H1 (cell line): Measurements from ENCODE around the gene P3R3URF. TPM values are rescaled to one million over a fixed set of nuclear protein-coding genes. Genes with fewer than 3 reads are reported as not detected.

Experiments used
- CTCF ChIA-PET: fragments of 300-600 bp; sonication (Branson Sonifier 250); formaldehyde crosslinking; loops from one replicate; lab custom pipeline; 2021; ENCODE audit not compliant: partially characterized antibody; lab: Charles Lee
- POLR2A ChIA-PET: fragments of 300-600 bp; sonication (Branson Sonifier 250); formaldehyde crosslinking; loops from one replicate; lab custom pipeline; 2021; ENCODE audit warnings: inconsistent platforms; ENCODE audit not compliant: partially characterized antibody; lab: Charles Lee
- DNase-seq, 2 experiments: peaks; one replicate each; pipeline versions ENCODE4 v3.0.0 to v3.0.0-alpha.2; 2010 to 2022; ENCODE audit warnings: low spot score in 2 of 2, low read depth in 1 of 2, mixed read lengths in 1 of 2
- FAIRE-seq: peaks from 2 replicates; lab custom pipeline; 2011; peaks lifted over from hg19 to GRCh38; lab: Jason Lieb, UNC
- H2AFZ ChIP-seq: 2 replicates; pipeline ENCODE4 v1.8.1; 2012; ENCODE audit warnings: low read length, inconsistent platforms
- H2AK5ac ChIP-seq: 2 replicates; pipeline ENCODE4 v1.6.1; 2013; ENCODE audit warnings: low read depth, low read length
- H2BK120ac ChIP-seq: replicated peaks from 2 replicates; pipeline ENCODE3; 2013; ENCODE audit warnings: low read depth, low read length, inconsistent platforms
- H2BK12ac ChIP-seq: 2 replicates; pipeline ENCODE4 v1.6.1; 2013; ENCODE audit warnings: low read depth, low read length
- H2BK15ac ChIP-seq: 2 replicates; pipeline ENCODE4 v1.6.1; 2013; ENCODE audit warnings: low read length
- H2BK20ac ChIP-seq: 2 replicates; pipeline ENCODE4 v1.6.1; 2013; ENCODE audit warnings: low read length
- H2BK5ac ChIP-seq: 2 replicates; pipeline ENCODE4 v1.6.1; 2013; ENCODE audit warnings: low read depth, low read length
- H3K14ac ChIP-seq: 2 replicates; pipeline ENCODE4 v1.6.1; 2013; ENCODE audit warnings: inconsistent platforms; ENCODE audit not compliant: insufficient read length
- H3K18ac ChIP-seq: 2 replicates; pipeline ENCODE4 v1.6.1; 2013; ENCODE audit warnings: low read length; ENCODE audit errors: extremely low read depth
- H3K23ac ChIP-seq: 2 replicates; pipeline ENCODE4 v1.6.1; 2013; ENCODE audit warnings: inconsistent platforms; ENCODE audit not compliant: insufficient read length
- H3K23me2 ChIP-seq: 2 replicates; pipeline ENCODE4 v1.6.1; 2013; ENCODE audit warnings: low read depth, low read length
- H3K27ac ChIP-seq: 2 replicates; pipeline ENCODE4 v1.6.1; 2011; ENCODE audit warnings: low read depth, low read length, inconsistent platforms
- H3K27me3 ChIP-seq, 4 experiments: replicated peaks in 1 of 4; 1 replicate in 1 of 4; 2 replicates in 3 of 4; pipeline versions ENCODE4 v1.6.1 to v1.8.1; 2011 to 2013; ENCODE audit warnings: low read length in 3 of 4, mild to moderate bottlenecking in 3 of 4, inconsistent platforms in 2 of 4, mixed read lengths in 2 of 4, moderate library complexity in 1 of 4; ENCODE audit not compliant: control insufficient read depth in 3 of 4, insufficient read depth in 3 of 4; ENCODE audit errors: extremely low read depth in 1 of 4
- H3K36me3 ChIP-seq, 4 experiments: 2 replicates each; pipeline versions ENCODE4 v1.6.1 to v1.8.1; 2011 to 2013; ENCODE audit warnings: mild to moderate bottlenecking in 4 of 4, low read length in 3 of 4, moderate library complexity in 2 of 4, control low read depth in 1 of 4, inconsistent platforms in 1 of 4; ENCODE audit not compliant: insufficient read depth in 4 of 4, control insufficient read depth in 2 of 4
- H3K4ac ChIP-seq: replicated peaks from 2 replicates; pipeline ENCODE3; 2013; ENCODE audit warnings: low read length, low read depth, mixed read lengths, inconsistent platforms; ENCODE audit not compliant: insufficient read length
- H3K4me1 ChIP-seq, 4 experiments: replicated peaks in 1 of 4; 1 replicate in 1 of 4; 2 replicates in 3 of 4; pipeline versions ENCODE4 v1.6.1 to v1.8.1; 2011 to 2013; ENCODE audit warnings: low read length in 3 of 4, inconsistent platforms in 2 of 4, mixed read lengths in 1 of 4; ENCODE audit not compliant: insufficient read depth in 4 of 4, control insufficient read depth in 3 of 4
- H3K4me2 ChIP-seq, 2 experiments: 2 replicates each; pipeline versions ENCODE4 v1.6.1 to v1.8.1; 2011 to 2013; ENCODE audit warnings: low read depth in 2 of 2, low read length in 2 of 2, control low read depth in 1 of 2, inconsistent platforms in 1 of 2, mild to moderate bottlenecking in 1 of 2; ENCODE audit not compliant: insufficient read depth in 1 of 2
- H3K4me3 ChIP-seq, 4 experiments: fragments of 200-600, 300-600 bp in 1 of 4; sonication (generic), shearing (Covaris generic), sonication (Bioruptor Twin) in 1 of 4; 2 replicates each; pipeline versions ENCODE4 v1.5.1 to v1.8.1; 2011 to 2016; ENCODE audit warnings: low read length in 4 of 4, low read depth in 3 of 4, control low read depth in 2 of 4, inconsistent platforms in 2 of 4, mild to moderate bottlenecking in 2 of 4, mixed read lengths in 1 of 4, moderate library complexity in 1 of 4; ENCODE audit not compliant: insufficient read depth in 2 of 4; ENCODE audit errors: extremely low read depth in 1 of 4
- H3K56ac ChIP-seq: replicated peaks from 2 replicates; pipeline ENCODE3; 2013; ENCODE audit warnings: low read depth, mild to moderate bottlenecking, mixed read lengths, low read length, inconsistent platforms; ENCODE audit not compliant: insufficient read length
- H3K79me1 ChIP-seq: 2 replicates; pipeline ENCODE4 v1.6.1; 2013; ENCODE audit warnings: low read depth, low read length, control low read depth
- H3K79me2 ChIP-seq, 2 experiments: 2 replicates each; pipeline versions ENCODE4 v1.6.1 to v1.8.1; 2012 to 2013; ENCODE audit warnings: low read length in 2 of 2, mild to moderate bottlenecking in 2 of 2, inconsistent platforms in 1 of 2; ENCODE audit not compliant: insufficient read depth in 2 of 2, control insufficient read depth in 1 of 2
- H3K9ac ChIP-seq, 4 experiments: replicated peaks in 1 of 4; 1 replicate in 1 of 4; 2 replicates in 3 of 4; pipeline versions ENCODE4 v1.6.1 to v1.8.1; 2011 to 2013; ENCODE audit warnings: low read depth in 3 of 4, low read length in 3 of 4, control low read depth in 2 of 4, mild to moderate bottlenecking in 2 of 4, moderate library complexity in 2 of 4, inconsistent platforms in 1 of 4; ENCODE audit errors: extremely low read depth in 1 of 4
- H3K9me3 ChIP-seq, 2 experiments: 2 replicates each; pipeline versions ENCODE4 v1.6.1 to v1.8.1; 2012 to 2013; ENCODE audit warnings: mild to moderate bottlenecking in 2 of 2, moderate library complexity in 2 of 2, control low read depth in 1 of 2, inconsistent platforms in 1 of 2, low read depth in 1 of 2, low read length in 1 of 2, mixed read lengths in 1 of 2; ENCODE audit not compliant: insufficient read depth in 2 of 2
- H4K20me1 ChIP-seq, 2 experiments: replicated peaks in 1 of 2; 2 replicates each; pipeline versions ENCODE3 to v1.8.1; 2011 to 2013; ENCODE audit warnings: inconsistent platforms in 2 of 2, low read length in 2 of 2, mild to moderate bottlenecking in 1 of 2; ENCODE audit not compliant: insufficient read depth in 2 of 2, control insufficient read depth in 1 of 2
- H4K5ac ChIP-seq: 2 replicates; pipeline ENCODE4 v1.6.1; 2013; ENCODE audit warnings: low read length, low read depth, mixed read lengths, inconsistent platforms; ENCODE audit not compliant: insufficient read length
- H4K8ac ChIP-seq: 2 replicates; pipeline ENCODE4 v1.8.0; 2013; ENCODE audit warnings: mild to moderate bottlenecking, moderate library complexity, low read length, inconsistent platforms; ENCODE audit not compliant: insufficient read depth; ENCODE audit errors: extremely low read depth
- H4K91ac ChIP-seq: replicated peaks from 2 replicates; pipeline ENCODE3; 2013; ENCODE audit warnings: low read length, mixed read lengths, inconsistent platforms; ENCODE audit not compliant: insufficient read length
- JUN ChIP-seq: IDR thresholded peaks from 2 replicates; pipeline ENCODE4 v1.6.1; 2011; ENCODE audit warnings: low read depth, mild to moderate bottlenecking, improper control_type of control experiment, low read length
- TAF7 ChIP-seq: optimal IDR thresholded peaks from 2 replicates; pipeline ENCODE3; 2011; ENCODE audit warnings: low read depth, mild to moderate bottlenecking, inconsistent platforms, low read length, moderate library complexity, borderline replicate concordance
- WGBS, 2 experiments: shearing (Covaris generic) in 1 of 2; methylation state at CpG; one replicate each; pipeline versions ENCODE4 v1.1.6 to v1.1.7; 2013 to 2015; ENCODE audit warnings: low lambda C conversion rate in 2 of 2, mixed read lengths in 2 of 2, inconsistent platforms in 1 of 2, low coverage in 1 of 2, missing lambda C conversion rate in 1 of 2; ENCODE audit not compliant: insufficient replicate concordance in 2 of 2, insufficient coverage in 1 of 2, insufficient read length in 1 of 2; ENCODE audit errors: extremely low coverage in 1 of 2, missing lambda C conversion rate in 1 of 2; 5-methylcytosine and 5-hydroxymethylcytosine counted together
- polyA plus RNA-seq, 7 experiments: library from polyadenylated mRNA; depleted of rRNA in 3 of 7; stranded (reverse) in 5 of 7; unstranded in 2 of 7; fragments of >200 nt in 5 of 7; fragments of 200-250 nt in 2 of 7; gene quantifications; 1 replicate in 5 of 7; 2 replicates in 1 of 7; 4 replicates in 1 of 7; pipeline versions ENCODE4 v1.2.1 to v1.2.3, GENCODE V29; 2011 to 2013; ENCODE audit warnings: missing spikeins in 2 of 7, mixed read lengths in 2 of 7
- total RNA-seq: library from RNA; stranded (reverse); fragmentation: NEBNext Ultra II Directional; extraction: Animal tissue kit (Norgen Biotek cat#: 25700); gene quantifications from 2 replicates; pipeline ENCODE4 v1.2.1, GENCODE V29; 2021

P3R3URF gene
- total and polyA plus RNA-seq, 2 of the 8 experiments (the other 6 are each of a cell fraction or from before 2014, with no cell fraction given): not detected

DNA sequence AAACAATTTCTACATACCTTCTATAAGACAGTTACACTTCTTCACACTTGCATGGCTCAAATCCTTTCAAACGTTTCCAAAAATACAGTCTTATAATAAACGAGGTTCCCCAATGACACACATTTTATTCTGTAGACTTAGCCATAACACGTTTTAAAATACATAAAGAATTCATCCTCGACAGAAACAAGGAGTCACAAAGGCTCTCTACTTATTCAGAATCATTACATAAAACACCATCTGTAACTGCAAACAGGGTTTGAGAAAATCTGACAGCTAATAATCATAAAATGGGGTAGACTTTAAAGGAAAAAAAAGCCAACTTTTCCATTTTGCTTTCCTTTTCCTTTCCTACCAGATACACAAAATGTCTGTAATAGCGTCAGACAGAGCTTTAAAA, 45.7 kb downstream of the P3R3URF start:
- Histone ChIP-seq H3K27ac (no peak overlapping the region), H4K5ac (no peak overlapping the region), H4K91ac (no peak overlapping the region), H2BK20ac (no peak overlapping the region), H3K56ac (no peak overlapping the region), H2BK12ac (no peak overlapping the region), H2BK120ac (no peak overlapping the region), H3K9ac (no peak overlapping the region), H3K18ac (no peak overlapping the region), H3K79me1 (no peaks in the 10 kb centered on the region), H3K79me2 (peaks cover 0 to 25% of the 10 kb centered on the region in 2 experiments; a peak in 2 of 4 replicates), H3K27me3 (no peaks in the 10 kb centered on the region), H4K8ac (no peak overlapping the region), H3K4me1 (peaks cover 0 to 6% (median 4%) of the 10 kb centered on the region in 4 experiments; a peak in 5 of 7 replicates), H3K23me2 (peaks cover 10% of the 10 kb centered on the region), H2BK15ac (no peak overlapping the region), H2AK5ac (no peak overlapping the region), H3K4me3 (peak overlapping the region; percentile 58 to 89 (median 74)), H3K9me3 (no peaks in the 10 kb centered on the region), H2BK5ac (no peak overlapping the region), H3K36me3 (no peaks in the 10 kb centered on the region), H3K4ac (no peak overlapping the region), H3K23ac (no peak overlapping the region), H2AFZ (no peak overlapping the region), H3K4me2 (peak overlapping the region; percentile 92 to 93), H3K14ac (no peak overlapping the region), H4K20me1 (peaks cover 0 to 3% of the 10 kb centered on the region in 2 experiments)
- CTCF ChIA-PET: no interaction called here
- no peak for DNase-seq
- no peak for FAIRE-seq
- POLR2A ChIA-PET: interaction anchor here (0.8 to 3.4 kb wide), 4 partner anchors 11 to 91 kb away, joined by 3 to 16 read pairs (median 7); no protein-coding TSS in a partner anchor
- 23% methylated on average over 5 of the region's 5 CpGs; no CpG with 5 or more reads in 1 of the 2 experiments for WGBS, 2 experiments
- no peak for TF ChIP-seq TAF7
- no peak for TF ChIP-seq JUN
